Activated CD4-positive, alpha-beta T cell treated with anti-CD3 and anti-CD28 coated beads for 36 hours (primary cell): Measurements from ENCODE around the gene KRTAP5-2. TPM values are rescaled to one million over a fixed set of nuclear protein-coding genes. Genes with fewer than 3 reads are reported as not detected.
"Not testable (repeated sequence)": the region's sequence is repeated elsewhere in the genome, so short reads cannot be mapped to it uniquely, and the experiment has no call there.

Experiments
- ATAC-seq: fragments of 200-7000 bp; cut with Tn5 transposase; one replicate; pipeline ENCODE4 v1.10.0; 2021; ENCODE audit warnings: mild to moderate bottlenecking, moderate library complexity
- CTCF ChIA-PET: fragments of 350-600 bp; sonication (Branson Sonifier 250); formaldehyde crosslinking; loops from one replicate; lab custom pipeline; 2021; ENCODE audit warnings: antibody characterized with exemption; lab: Charles Lee
- POLR2A ChIA-PET: fragments of 350-600 bp; sonication (Branson Sonifier 250); formaldehyde crosslinking; loops from one replicate; lab custom pipeline; 2021; ENCODE audit warnings: antibody characterized with exemption, inconsistent platforms; lab: Charles Lee
- DNase-seq: peaks from one replicate; pipeline ENCODE4 v3.0.0-alpha.2; 2020
- H3K27ac Mint-ChIP-seq: one replicate; pipeline ENCODE4 v1.8.0; 2021; ENCODE audit warnings: mixed read lengths
- H3K27me3 Mint-ChIP-seq: one replicate; pipeline ENCODE4 v1.8.0; 2021; ENCODE audit warnings: mixed read lengths
- H3K36me3 Mint-ChIP-seq: one replicate; pipeline ENCODE4 v1.8.0; 2021; ENCODE audit warnings: low read depth, mixed read lengths
- H3K4me1 Mint-ChIP-seq: one replicate; pipeline ENCODE4 v1.8.0; 2021; ENCODE audit warnings: mixed read lengths
- H3K4me3 Mint-ChIP-seq: one replicate; pipeline ENCODE4 v1.8.0; 2021; ENCODE audit warnings: mild to moderate bottlenecking, moderate library complexity, mixed read lengths
- H3K9me3 Mint-ChIP-seq: one replicate; pipeline ENCODE4 v1.8.0; 2021; ENCODE audit warnings: low read depth, mixed read lengths
- intact Hi-C, 2 experiments: fragments of 100-400 bp; cut with DNase I in 1 of 2; cut with micrococcal nuclease in 1 of 2; formaldehyde crosslinking; loops; one replicate each; pipeline versions ENCODE4 v1.14.2 to v1.15.1; 2022 to 2024; cut with DNase I, micrococcal nuclease
- total RNA-seq, 2 experiments: library from RNA; stranded (reverse); gene quantifications; one replicate each; pipeline ENCODE4 v1.2.3, GENCODE V29; 2021

Gene KRTAP5-2
- total RNA-seq, 2 experiments from 2014 or later = not detected

DNA sequence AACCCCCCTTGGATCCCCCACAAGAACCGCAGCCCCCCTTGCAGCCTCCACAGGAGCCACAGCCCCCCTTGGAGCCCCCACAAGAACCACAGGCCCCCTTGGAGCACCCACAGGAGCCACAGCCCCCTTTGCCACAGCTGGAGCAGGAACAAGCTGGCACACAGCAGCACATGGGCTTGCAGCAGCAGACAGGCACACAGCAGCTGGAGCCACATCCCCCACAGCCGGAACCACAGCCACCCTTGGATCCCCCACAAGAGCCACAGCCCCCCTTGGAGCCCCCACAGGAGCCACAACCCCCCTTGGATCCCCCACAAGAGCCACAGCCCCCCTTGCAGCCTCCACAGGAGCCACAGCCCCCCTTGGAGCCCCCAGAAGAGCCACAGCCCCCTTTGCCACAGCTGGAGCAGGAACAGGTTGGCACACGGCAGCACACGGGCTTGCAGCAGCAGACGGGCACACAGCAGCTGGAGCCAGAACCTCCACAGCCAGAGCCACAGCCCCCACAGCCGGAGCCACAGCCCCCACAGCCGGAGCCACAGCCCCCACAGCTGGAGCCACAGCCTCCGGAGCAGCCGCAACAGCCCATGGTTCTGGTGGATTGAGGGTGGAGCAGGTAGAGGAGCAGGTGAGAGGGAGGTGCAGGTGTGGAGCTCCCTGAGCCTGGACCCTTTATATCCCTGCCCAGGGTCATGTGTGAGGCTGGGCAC, 13.3 kb downstream of the KRTAP5-2 start, which contains the start of gene KRTAP5-1:
KRTAP5-1 (minus strand) TSS at position 623 of the 710 bp plus-strand sequence; CDS start at position 589, 34 bp downstream.
- POLR2A ChIA-PET, H3K27me3 Mint-ChIP-seq, H3K4me1 Mint-ChIP-seq, H3K27ac Mint-ChIP-seq, H3K4me3 Mint-ChIP-seq, intact Hi-C loops, ATAC-seq, DNase-seq, H3K36me3 Mint-ChIP-seq, H3K9me3 Mint-ChIP-seq: not testable (repeated sequence)
- CTCF ChIA-PET = interaction anchor here (2.6 kb wide), 1 partner anchor 10 kb away, joined by 8 read pairs; no protein-coding TSS in a partner anchor

GRCh38 chr11:1582909-1583308, 15.2 kb downstream of the KRTAP5-2 start:
- H3K4me3 Mint-ChIP-seq, CTCF ChIA-PET, POLR2A ChIA-PET, ATAC-seq, DNase-seq, H3K27ac Mint-ChIP-seq, H3K36me3 Mint-ChIP-seq, H3K27me3 Mint-ChIP-seq, intact Hi-C loops, H3K9me3 Mint-ChIP-seq, H3K4me1 Mint-ChIP-seq: not testable (repeated sequence)

DNA sequence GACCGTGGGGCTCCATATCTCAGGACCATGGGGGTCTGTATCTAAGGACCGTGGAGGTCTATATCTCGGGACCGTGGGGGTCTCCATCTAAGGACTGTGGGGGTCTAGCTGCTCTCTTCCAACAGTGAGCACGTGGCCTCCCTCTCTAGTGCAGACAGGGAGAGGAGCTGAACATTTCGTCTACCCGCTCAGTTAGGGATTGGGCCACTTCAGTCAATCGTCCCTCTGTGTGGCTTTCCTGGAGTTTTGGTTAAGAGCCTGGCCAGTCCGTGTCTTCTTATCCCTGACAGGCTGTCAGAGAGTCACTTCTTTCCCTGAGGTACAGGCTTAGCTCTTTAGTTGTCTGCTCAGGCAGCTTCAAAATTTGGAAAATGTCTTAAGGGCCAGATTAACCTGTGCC, 16.1 kb downstream of the KRTAP5-2 start:
- peaks cover 3% of the 10 kb centered on the region for H3K4me1 Mint-ChIP-seq
- CTCF ChIA-PET = interaction anchor here (0.8 kb wide), 3 partner anchors 12 to 138 kb away, joined by 3 read pairs; no protein-coding TSS in a partner anchor
- DNase-seq = no peak
- H3K27ac Mint-ChIP-seq = no peak overlapping the region
- no peak overlapping the region for H3K4me3 Mint-ChIP-seq
- intact Hi-C loops = no loop called here
- H3K27me3 Mint-ChIP-seq = peaks cover 2% of the 10 kb centered on the region
- ATAC-seq = no peak
- POLR2A ChIA-PET = no interaction called here
- H3K36me3 Mint-ChIP-seq = no peaks in the 10 kb centered on the region
- H3K9me3 Mint-ChIP-seq = peaks cover 6% of the 10 kb centered on the region

DNA sequence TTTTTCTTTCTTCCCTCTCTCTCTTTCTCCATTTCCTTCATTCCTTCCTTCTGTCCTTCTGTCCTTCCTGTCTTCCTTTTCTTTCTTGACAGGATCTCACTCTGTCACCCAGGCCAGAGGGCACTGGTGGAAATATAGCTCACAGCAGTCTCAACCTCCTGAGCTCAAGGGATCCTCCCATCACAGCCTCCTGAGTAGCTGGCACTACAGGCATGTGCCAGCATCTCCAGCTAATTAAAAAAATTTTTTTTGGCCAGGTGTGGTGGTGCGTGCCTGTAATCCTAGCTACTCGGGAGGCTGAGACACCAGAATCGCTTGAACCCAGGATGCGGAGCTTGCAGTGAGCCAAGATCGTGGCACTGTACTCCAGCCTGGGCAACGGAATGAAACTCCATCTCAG, 21.3 kb downstream of the KRTAP5-2 start:
- no peak for ATAC-seq
- no peak overlapping the region for H3K27ac Mint-ChIP-seq
- peaks cover 2% of the 10 kb centered on the region for H3K27me3 Mint-ChIP-seq
- peaks cover 5% of the 10 kb centered on the region for H3K4me1 Mint-ChIP-seq
- no peak for DNase-seq
- POLR2A ChIA-PET = no interaction called here
- no peak overlapping the region for H3K4me3 Mint-ChIP-seq
- CTCF ChIA-PET = interaction anchor here (0.9 to 3.2 kb wide), 3 partner anchors 13 to 30 kb away, joined by 3 to 31 read pairs (median 5); no protein-coding TSS in a partner anchor
- peaks cover 6% of the 10 kb centered on the region for H3K9me3 Mint-ChIP-seq
- H3K36me3 Mint-ChIP-seq = no peaks in the 10 kb centered on the region
- intact Hi-C loops = loop anchor here in 1 of 2 experiments (10.0 kb wide), 1 partner anchor 312 kb away; no protein-coding TSS in a partner anchor

DNA sequence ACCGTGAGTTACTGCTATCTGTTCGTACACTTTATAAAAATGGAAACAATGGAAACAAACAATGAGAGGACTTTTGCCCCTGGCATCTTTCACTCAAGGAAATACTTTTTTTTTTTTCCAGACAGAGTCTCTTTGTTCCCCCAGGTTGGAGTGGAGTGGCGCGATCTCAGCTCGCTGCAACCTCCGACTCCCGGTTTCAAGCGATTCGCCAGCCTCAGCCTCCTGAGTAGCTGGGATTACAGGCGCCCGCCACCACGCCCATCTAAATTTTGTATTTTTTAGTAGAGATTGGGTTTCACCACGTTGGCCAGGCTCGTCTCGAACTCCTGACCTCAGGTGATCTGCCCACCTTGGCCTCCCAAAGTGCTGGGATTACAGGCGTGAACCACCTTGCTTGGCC, 22.3 kb downstream of the KRTAP5-2 start:
- POLR2A ChIA-PET, H3K27ac Mint-ChIP-seq, H3K4me1 Mint-ChIP-seq, ATAC-seq, H3K9me3 Mint-ChIP-seq, H3K36me3 Mint-ChIP-seq, H3K4me3 Mint-ChIP-seq, H3K27me3 Mint-ChIP-seq, DNase-seq: not testable (repeated sequence)
- intact Hi-C loops = loop anchor here in 1 of 2 experiments (2.0 to 10.0 kb wide), 2 partner anchors 311 to 373 kb away; no protein-coding TSS in a partner anchor
- CTCF ChIA-PET = interaction anchor here (1.0 to 3.9 kb wide), 10 partner anchors 14 to 64 kb away, joined by 3 to 46 read pairs (median 4); no protein-coding TSS in a partner anchor

GRCh38 chr11:1574933-1575242, 23.2 kb downstream of the KRTAP5-2 start:
- POLR2A ChIA-PET = no interaction called here

DNA sequence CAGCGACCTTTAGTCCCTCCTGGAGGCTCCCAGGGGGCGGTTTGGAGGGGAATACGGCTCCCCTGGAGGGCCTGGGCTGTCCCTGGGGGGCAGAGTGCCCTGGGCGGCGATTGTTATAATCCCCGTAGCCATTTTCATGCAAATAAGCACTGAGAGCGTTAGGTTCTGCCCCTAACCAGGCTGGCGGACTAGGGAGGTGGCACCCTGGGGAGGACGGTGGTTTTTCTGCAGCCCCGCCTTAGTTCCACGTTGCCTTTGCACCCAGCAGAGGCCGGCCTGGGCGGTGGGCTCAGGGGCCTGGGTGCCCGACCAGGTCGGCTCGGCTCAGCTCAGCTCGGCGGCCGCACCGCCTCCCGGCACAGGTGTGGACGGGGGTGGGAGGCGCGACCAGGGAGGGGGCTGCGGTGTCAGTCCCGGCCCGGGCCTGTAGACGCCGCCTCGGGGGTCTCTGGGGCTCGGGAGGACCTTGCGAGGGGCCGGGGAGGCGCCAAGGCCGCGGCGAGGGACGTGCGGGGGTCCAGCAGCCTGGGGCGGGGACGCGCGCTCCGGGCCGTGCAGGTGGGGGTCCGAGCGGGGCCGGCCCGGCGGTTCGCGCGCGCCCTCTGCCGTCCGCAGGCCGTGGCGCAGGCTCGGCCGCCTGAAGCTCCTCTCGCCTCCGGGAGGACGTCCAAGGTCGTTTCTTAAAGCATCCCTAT, 23.7 kb downstream of the KRTAP5-2 start:
- Mint-ChIP-seq H3K36me3 (no peaks in the 10 kb centered on the region), H3K4me3 (no peak overlapping the region), H3K9me3 (peaks cover 6% of the 10 kb centered on the region), H3K4me1 (peaks cover 9% of the 10 kb centered on the region), H3K27me3 (peaks cover 2% of the 10 kb centered on the region), H3K27ac (no peak overlapping the region)
- peak; percentile 74 for DNase-seq
- intact Hi-C loops = loop anchor here (1.0 to 10.0 kb wide), 13 partner anchors 27 to 647 kb away; partner anchors contain the start of genes AP2A2 (in 1 of the 2) and LSP1 (in 1 of the 2)
- CTCF ChIA-PET = interaction anchor here (0.6 to 3.9 kb wide), 37 partner anchors 9 to 349 kb away, joined by 3 to 46 read pairs (median 4); partner anchors contain the start of genes BRSK2, KRTAP5-1 and KRTAP5-2
- POLR2A ChIA-PET = no interaction called here
- peak; percentile 57 for ATAC-seq

More at GRCh38 chr11:1574933-1575242, 23.2 kb downstream of the KRTAP5-2 start:
- no peak for ATAC-seq
- DNase-seq = no peak
- CTCF ChIA-PET = interaction anchor here (0.5 to 3.9 kb wide), 37 partner anchors 10 to 350 kb away, joined by 3 to 46 read pairs (median 4); partner anchors contain the start of genes BRSK2, KRTAP5-1 and KRTAP5-2
- no peaks in the 10 kb centered on the region for H3K36me3 Mint-ChIP-seq
- peaks cover 2% of the 10 kb centered on the region for H3K27me3 Mint-ChIP-seq
- intact Hi-C loops = loop anchor here (1.0 to 10.0 kb wide), 13 partner anchors 28 to 648 kb away; partner anchors contain the start of genes AP2A2 (in 1 of the 2) and LSP1 (in 1 of the 2)
- H3K4me3 Mint-ChIP-seq = no peak overlapping the region
- H3K4me1 Mint-ChIP-seq = peaks cover 9% of the 10 kb centered on the region
- H3K27ac Mint-ChIP-seq = no peak overlapping the region
- peaks cover 6% of the 10 kb centered on the region for H3K9me3 Mint-ChIP-seq

DNA sequence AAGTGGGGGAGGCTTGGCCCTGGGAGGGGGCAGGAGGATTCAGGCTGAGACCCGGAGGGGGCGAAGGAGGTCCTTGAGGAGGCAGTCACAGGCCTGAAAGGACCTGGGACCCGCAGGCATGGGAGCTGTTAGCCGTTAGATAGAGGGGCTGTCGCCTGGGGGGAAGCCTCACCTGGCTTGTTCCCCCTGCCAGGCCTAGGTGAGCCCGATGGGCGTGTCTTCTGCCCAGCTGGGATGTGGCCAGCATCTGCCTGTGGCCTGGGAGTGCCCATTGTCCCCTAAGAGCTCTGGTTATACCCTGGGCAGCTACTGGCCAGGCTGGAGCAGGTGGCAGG, 24.2 kb downstream of the KRTAP5-2 start:
- peaks cover 9% of the 10 kb centered on the region for H3K4me1 Mint-ChIP-seq
- CTCF ChIA-PET = interaction anchor here (0.6 to 3.9 kb wide), 8 partner anchors 9 to 311 kb away, joined by 3 to 46 read pairs (median 5); no protein-coding TSS in a partner anchor
- DNase-seq = no peak
- peaks cover 2% of the 10 kb centered on the region for H3K27me3 Mint-ChIP-seq
- no peak for ATAC-seq
- H3K36me3 Mint-ChIP-seq = no peaks in the 10 kb centered on the region
- POLR2A ChIA-PET = no interaction called here
- H3K9me3 Mint-ChIP-seq = peaks cover 6% of the 10 kb centered on the region
- no peak overlapping the region for H3K27ac Mint-ChIP-seq
- peak overlapping the region; percentile 51 for H3K4me3 Mint-ChIP-seq
- intact Hi-C loops = loop anchor here (1.0 to 10.0 kb wide), 14 partner anchors 27 to 827 kb away; partner anchors contain the start of genes AP2A2 (in 1 of the 2), LSP1 (in 1 of the 2) and TALDO1 (in 1 of the 2)

- peaks cover 2% of the 10 kb centered on the region for H3K27me3 Mint-ChIP-seq
- ChIA-PET POLR2A (no interaction called here), CTCF (interaction anchor here (0.6 to 3.9 kb wide), 7 partner anchors 8 to 61 kb away, joined by 3 to 46 read pairs (median 7); no protein-coding TSS in a partner anchor)
- H3K27ac Mint-ChIP-seq = no peak overlapping the region
- H3K4me3 Mint-ChIP-seq = peak overlapping the region; percentile 51
- DNase-seq (peak; percentile 58), ATAC-seq (peak; percentile 19)
- H3K4me1 Mint-ChIP-seq = peaks cover 9% of the 10 kb centered on the region
- peaks cover 3% of the 10 kb centered on the region for H3K9me3 Mint-ChIP-seq
- no peaks in the 10 kb centered on the region for H3K36me3 Mint-ChIP-seq
- intact Hi-C loops = loop anchor here (2.0 to 10.0 kb wide), 7 partner anchors 36 to 826 kb away; partner anchors contain the start of genes AP2A2 (in 1 of the 2), LSP1 (in 1 of the 2) and TALDO1 (in 1 of the 2)
These were observed 24.8 kb downstream of the KRTAP5-2 start for GRCh38 chr11:1573077-1573902.
